HepG2 (cell line): ENCODE measurements around the gene HINFP.

ENCODE experiments used
- NR1H2 ChIP-seq: sonication (generic); formaldehyde crosslinking; IDR thresholded peaks from 2 replicates; pipeline ENCODE4 v1.8.1; 2022; ENCODE audit warnings: low read depth, missing genetic modification reagents, borderline replicate concordance
- PHF20 ChIP-seq: sonication (generic); formaldehyde crosslinking; IDR thresholded peaks from 2 replicates; pipeline ENCODE4 v1.5.0; 2020; ENCODE audit warnings: mild to moderate bottlenecking, missing genetic modification reagents
- POLR2A ChIP-seq, 2 experiments: IDR thresholded peaks; 2 replicates each; pipeline ENCODE4 v1.6.1; 2011; ENCODE audit warnings: low read depth in 2 of 2, low read length in 2 of 2, mild to moderate bottlenecking in 1 of 2, moderate library complexity in 1 of 2; ENCODE audit not compliant: insufficient read depth in 1 of 2
- ZNF24 ChIP-seq: fragments of 450-650 bp; IDR thresholded peaks from 2 replicates; pipeline ENCODE4 v1.6.1; 2017; ENCODE audit warnings: antibody characterized with exemption, mild to moderate bottlenecking
- ZNF431 ChIP-seq: sonication (generic); formaldehyde crosslinking; IDR thresholded peaks from 2 replicates; pipeline ENCODE4 v1.9.0; 2022; ENCODE audit warnings: missing genetic modification reagents, low read depth, mild to moderate bottlenecking, borderline replicate concordance
- ZNF749 ChIP-seq: sonication (generic); formaldehyde crosslinking; IDR thresholded peaks from 2 replicates; pipeline ENCODE4 v1.8.0; 2022; ENCODE audit warnings: mild to moderate bottlenecking, missing genetic modification reagents, moderate library complexity, borderline replicate concordance
- TF ChIP-seq, protein P1 (sequence below): sonication (generic); formaldehyde crosslinking; IDR thresholded peaks from 2 replicates; pipeline ENCODE4 v1.5.0; 2020; ENCODE audit warnings: mild to moderate bottlenecking, missing genetic modification reagents, moderate library complexity

- TF ChIP-seq, protein P1, sequence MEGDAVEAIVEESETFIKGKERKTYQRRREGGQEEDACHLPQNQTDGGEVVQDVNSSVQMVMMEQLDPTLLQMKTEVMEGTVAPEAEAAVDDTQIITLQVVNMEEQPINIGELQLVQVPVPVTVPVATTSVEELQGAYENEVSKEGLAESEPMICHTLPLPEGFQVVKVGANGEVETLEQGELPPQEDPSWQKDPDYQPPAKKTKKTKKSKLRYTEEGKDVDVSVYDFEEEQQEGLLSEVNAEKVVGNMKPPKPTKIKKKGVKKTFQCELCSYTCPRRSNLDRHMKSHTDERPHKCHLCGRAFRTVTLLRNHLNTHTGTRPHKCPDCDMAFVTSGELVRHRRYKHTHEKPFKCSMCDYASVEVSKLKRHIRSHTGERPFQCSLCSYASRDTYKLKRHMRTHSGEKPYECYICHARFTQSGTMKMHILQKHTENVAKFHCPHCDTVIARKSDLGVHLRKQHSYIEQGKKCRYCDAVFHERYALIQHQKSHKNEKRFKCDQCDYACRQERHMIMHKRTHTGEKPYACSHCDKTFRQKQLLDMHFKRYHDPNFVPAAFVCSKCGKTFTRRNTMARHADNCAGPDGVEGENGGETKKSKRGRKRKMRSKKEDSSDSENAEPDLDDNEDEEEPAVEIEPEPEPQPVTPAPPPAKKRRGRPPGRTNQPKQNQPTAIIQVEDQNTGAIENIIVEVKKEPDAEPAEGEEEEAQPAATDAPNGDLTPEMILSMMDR, result no peak
- TF ChIP-seq ZNF431 (CRISPR knock-in tag) (no peak), ZNF749 (CRISPR knock-in tag) (no peak), POLR2A (IDR thresholded peaks at IDR 0.05; ENCODE audit: insufficient read depth in 1 of 2, low read depth in 2 of 2, low read length in 2 of 2) (no peak), NR1H2 (CRISPR knock-in tag) (no peak), PHF20 (CRISPR knock-in tag) (no peak), ZNF24 (no peak)
Observed at GRCh38 chr11:119118946-119119345, 2.4 kb upstream of the HINFP start.
